KBM-7 (cell line): ENCODE measurements around the gene CDK14.

Source experiments
- DNase-seq: peaks from one replicate; pipeline ENCODE4 v3.0.0-alpha.2; 2015
- in situ Hi-C: fragments of 300-500 bp; cut with MboI; formaldehyde crosslinking; loops from 2 replicates; pipeline ENCODE4 v1.14.3; 2020; ENCODE audit warnings: low sequenced_read_pairs, low pct_unique_long_range_greater_than_20kb, mixed read lengths

CDK14 gene

GRCh38 chr7:90946730-90947501 is 350.8 kb downstream of the CDK14 start:
- in situ Hi-C loops, result no loop called here

GRCh38 chr7:90948085-90948484 is 352.0 kb downstream of the CDK14 start:
- in situ Hi-C loops, result no loop called here
- no peak for DNase-seq

More at GRCh38 chr7:90946730-90947501, 350.8 kb downstream of the CDK14 start:
- no peak for DNase-seq

GRCh38 chr7:90951229-90951628 is 355.1 kb downstream of the CDK14 start:
- no peak for DNase-seq
- in situ Hi-C loops, result no loop called here

- in situ Hi-C loops, result no loop called here
- DNase-seq, result no peak
Observed at GRCh38 chr7:90951986-90952954, 356.1 kb downstream of the CDK14 start.

GRCh38 chr7:90955641-90956207 is 359.6 kb downstream of the CDK14 start:
- in situ Hi-C loops, result no loop called here
- DNase-seq, result no peak

GRCh38 chr7:90957883-90958282 is 361.8 kb downstream of the CDK14 start:
- DNase-seq, result no peak
- in situ Hi-C loops, result no loop called here

- DNase-seq, result no peak
- in situ Hi-C loops, result no loop called here
Observed at GRCh38 chr7:90958647-90959046, 362.5 kb downstream of the CDK14 start.

GRCh38 chr7:90961037-90961725 is 365.1 kb downstream of the CDK14 start:
- DNase-seq, result no peak

GRCh38 chr7:90965211-90965610 is 369.1 kb downstream of the CDK14 start:
- in situ Hi-C loops, result no loop called here
- DNase-seq, result no peak

More at GRCh38 chr7:90961037-90961725, 365.1 kb downstream of the CDK14 start:
- in situ Hi-C loops, result no loop called here

- in situ Hi-C loops, result no loop called here
- no peak for DNase-seq
Observed at GRCh38 chr7:90966346-90966745, 370.2 kb downstream of the CDK14 start.

GRCh38 chr7:90968871-90969270 is 372.8 kb downstream of the CDK14 start:
- in situ Hi-C loops, result no loop called here
- DNase-seq, result no peak

- DNase-seq, result no peak
- in situ Hi-C loops, result no loop called here
Observed at GRCh38 chr7:90972906-90973550, 376.9 kb downstream of the CDK14 start.

- no peak for DNase-seq
- in situ Hi-C loops, result no loop called here
Observed at GRCh38 chr7:90977056-90977455, 380.9 kb downstream of the CDK14 start.

- in situ Hi-C loops, result no loop called here
- no peak for DNase-seq
Observed at GRCh38 chr7:90980545-90980944, 384.4 kb downstream of the CDK14 start.

- in situ Hi-C loops, result no loop called here
- DNase-seq, result no peak
Observed at GRCh38 chr7:90982228-90982627, 386.1 kb downstream of the CDK14 start.

GRCh38 chr7:90984692-90985091 is 388.6 kb downstream of the CDK14 start:
- DNase-seq, result no peak
- in situ Hi-C loops, result no loop called here

GRCh38 chr7:90988516-90988915 is 392.4 kb downstream of the CDK14 start:
- no peak for DNase-seq

GRCh38 chr7:90988996-90989765 is 393.1 kb downstream of the CDK14 start:
- DNase-seq, result no peak
- in situ Hi-C loops, result no loop called here

More at GRCh38 chr7:90988516-90988915, 392.4 kb downstream of the CDK14 start:
- in situ Hi-C loops, result no loop called here
